ENCODE measurements around the gene ADD2. TPM values are rescaled to one million over a fixed set of nuclear protein-coding genes. Genes with fewer than 3 reads are reported as not detected.

ADD2 gene
- total RNA-seq, 1 experiment from 2014 or later, result 5.6 TPM

- Histone ChIP-seq H3K4me1 (ENCODE audit: insufficient read depth, low read length, poor library complexity, severe bottlenecking) (no peaks in the 10 kb centered on the region), H3K27me3 (replicated peaks; ENCODE audit: insufficient read depth, low read depth, low read length, poor library complexity) (no peaks in the 10 kb centered on the region), H3K27ac (ENCODE audit: low read depth, low read length, poor library complexity, severe bottlenecking) (no peak overlapping the region), H3K36me3 (ENCODE audit: insufficient read depth, low read length, poor library complexity, severe bottlenecking) (no peaks in the 10 kb centered on the region), H3K4me3 (ENCODE audit: low read depth, low read length, poor library complexity, severe bottlenecking) (no peak overlapping the region), H3K9me3 (ENCODE audit: low read depth, low read length, poor library complexity, severe bottlenecking) (no peaks in the 10 kb centered on the region)
- DNase-seq (ENCODE audit: low spot score), result no peak
- BruUV-seq (replicated peaks), result no TSS peak
- ChIA-PET POLR2A (ENCODE audit: low non-redundant PET) (no interaction called here), CTCF (no interaction called here)
- no peak for TF ChIP-seq CTCF (conservative IDR thresholded peaks at IDR 0.05; ENCODE audit: low read depth, low read length)
- TF ChIP-seq EZH2 (IDR thresholded peaks at IDR 0.05; ENCODE audit: borderline replicate concordance, low read depth, low read length, poor library complexity, severe bottlenecking), result no peak
- intact Hi-C loops (cut with micrococcal nuclease; ENCODE audit: unreplicated experiment), result no loop called here
Measured at GRCh38 chr2:70718736-70719135, 49.3 kb downstream of the ADD2 start.

GRCh38 chr2:70718241-70718640 is 49.8 kb downstream of the ADD2 start:
- intact Hi-C loops (cut with micrococcal nuclease; ENCODE audit: unreplicated experiment), result no loop called here
- TF ChIP-seq EZH2 (IDR thresholded peaks at IDR 0.05; ENCODE audit: borderline replicate concordance, low read depth, low read length, poor library complexity, severe bottlenecking) (no peak), CTCF (conservative IDR thresholded peaks at IDR 0.05; ENCODE audit: low read depth, low read length) (no peak)
- no peak for DNase-seq (ENCODE audit: low spot score)
- H3K4me1 ChIP-seq (ENCODE audit: insufficient read depth, low read length, poor library complexity, severe bottlenecking), result no peaks in the 10 kb centered on the region
- no peaks in the 10 kb centered on the region for H3K36me3 ChIP-seq (ENCODE audit: insufficient read depth, low read length, poor library complexity, severe bottlenecking)
- H3K4me3 ChIP-seq (ENCODE audit: low read depth, low read length, poor library complexity, severe bottlenecking), result no peak overlapping the region
- H3K27me3 ChIP-seq (replicated peaks; ENCODE audit: insufficient read depth, low read depth, low read length, poor library complexity), result no peaks in the 10 kb centered on the region
- no peaks in the 10 kb centered on the region for H3K9me3 ChIP-seq (ENCODE audit: low read depth, low read length, poor library complexity, severe bottlenecking)
- ChIA-PET CTCF (no interaction called here), POLR2A (ENCODE audit: low non-redundant PET) (no interaction called here)
- no TSS peak for BruUV-seq (replicated peaks)
- H3K27ac ChIP-seq (ENCODE audit: low read depth, low read length, poor library complexity, severe bottlenecking), result no peak overlapping the region

GRCh38 chr2:70717431-70718038 is 50.5 kb downstream of the ADD2 start:
- TF ChIP-seq CTCF (conservative IDR thresholded peaks at IDR 0.05; ENCODE audit: low read depth, low read length), result no peak
- no peak for TF ChIP-seq EZH2 (IDR thresholded peaks at IDR 0.05; ENCODE audit: borderline replicate concordance, low read depth, low read length, poor library complexity, severe bottlenecking)
- H3K27ac ChIP-seq (ENCODE audit: low read depth, low read length, poor library complexity, severe bottlenecking), result no peak overlapping the region
- H3K4me3 ChIP-seq (ENCODE audit: low read depth, low read length, poor library complexity, severe bottlenecking), result no peak overlapping the region
- ChIA-PET POLR2A (ENCODE audit: low non-redundant PET) (no interaction called here), CTCF (no interaction called here)
- no peaks in the 10 kb centered on the region for H3K9me3 ChIP-seq (ENCODE audit: low read depth, low read length, poor library complexity, severe bottlenecking)
- BruUV-seq (replicated peaks), result no TSS peak
- DNase-seq (ENCODE audit: low spot score), result no peak
- intact Hi-C loops (cut with micrococcal nuclease; ENCODE audit: unreplicated experiment), result no loop called here
- H3K36me3 ChIP-seq (ENCODE audit: insufficient read depth, low read length, poor library complexity, severe bottlenecking), result no peaks in the 10 kb centered on the region
- H3K27me3 ChIP-seq (replicated peaks; ENCODE audit: insufficient read depth, low read depth, low read length, poor library complexity), result no peaks in the 10 kb centered on the region
- H3K4me1 ChIP-seq (ENCODE audit: insufficient read depth, low read length, poor library complexity, severe bottlenecking), result no peaks in the 10 kb centered on the region
